GM18520 (cell line): ENCODE data around the gene ZNRF4.

ENCODE experiments used
- ATAC-seq: cut with Tn5 transposase; IDR thresholded peaks from one replicate; pipeline ENCODE4 v1.9.1; 2021; ENCODE audit not compliant: unreplicated experiment

ZNRF4 gene

GRCh38 chr19:5501907-5502306 lies 46.7 kb downstream of the ZNRF4 start:
- no peak for ATAC-seq

GRCh38 chr19:5503598-5503997 lies 48.4 kb downstream of the ZNRF4 start:
- ATAC-seq, result no peak

- no peak for ATAC-seq
Observed at GRCh38 chr19:5504114-5504513, 48.9 kb downstream of the ZNRF4 start.
